Type B pancreatic cell (in vitro differentiated cells): ENCODE measurements around the gene DHRS3. TPM values are rescaled to one million over a fixed set of nuclear protein-coding genes. Genes with fewer than 3 reads are reported as not detected.

Source experiments
- DNase-seq: peaks from one replicate; pipeline ENCODE4 v3.0.0; 2021; ENCODE audit warnings: mixed read lengths; ENCODE audit not compliant: unreplicated experiment; ENCODE audit errors: extremely low spot score
- H3K27ac Mint-ChIP-seq: 2 replicates; pipeline ENCODE4 v1.8.0; 2021; ENCODE audit warnings: mild to moderate bottlenecking, mixed read lengths
- H3K27me3 Mint-ChIP-seq: 2 replicates; pipeline ENCODE4 v1.8.0; 2021; ENCODE audit warnings: mixed read lengths
- H3K36me3 Mint-ChIP-seq: 2 replicates; pipeline ENCODE4 v1.8.0; 2021; ENCODE audit warnings: mixed read lengths
- H3K4me1 Mint-ChIP-seq: one replicate; pipeline ENCODE4 v1.8.0; 2021; ENCODE audit warnings: mixed read lengths; ENCODE audit not compliant: unreplicated experiment
- H3K4me3 Mint-ChIP-seq: 2 replicates; pipeline ENCODE4 v1.8.0; 2021; ENCODE audit warnings: mild to moderate bottlenecking, mixed read lengths
- H3K9me3 Mint-ChIP-seq: 2 replicates; pipeline ENCODE4 v1.8.0; 2021; ENCODE audit warnings: mixed read lengths
- total RNA-seq: library from RNA; stranded (reverse); gene quantifications from 2 replicates; pipeline ENCODE4 v1.2.1, GENCODE V29; 2021; ENCODE audit warnings: low replicate concordance
- TF ChIP-seq, protein P1 (sequence below): fragments of 200-600 bp; sonication (generic); conservative IDR thresholded peaks from 2 replicates; pipeline ENCODE4 v1.5.0; 2021; ENCODE audit warnings: antibody characterized with exemption, mild to moderate bottlenecking

Gene DHRS3
- total RNA-seq, 1 donor from 2014 or later: 143 TPM

DNA sequence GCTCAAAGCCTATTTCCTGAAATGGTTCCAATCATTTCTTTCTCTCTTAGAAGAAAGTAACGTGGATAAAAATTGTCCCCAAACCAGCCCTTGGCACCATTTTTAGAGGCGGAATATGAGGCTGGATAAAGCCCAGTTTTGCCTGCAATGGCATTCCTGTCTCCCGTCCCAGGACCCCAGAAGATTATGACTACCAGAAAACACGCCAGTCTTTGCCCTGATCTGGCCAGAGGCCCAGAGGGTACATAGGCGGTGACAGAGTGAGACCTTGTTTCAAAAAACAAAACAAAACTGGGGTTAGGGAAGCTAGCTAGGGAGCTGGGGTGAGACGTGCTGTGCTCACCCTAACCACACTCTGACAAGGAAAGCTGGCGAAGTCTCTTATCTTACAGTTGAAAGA, 25.8 kb upstream of the DHRS3 start, which contains the start of gene AADACL4:
TSS of gene AADACL4 (plus strand) at position 301 of the 400 bp plus-strand sequence. CDS start 462 bp downstream, outside the sequence.
- Mint-ChIP-seq H3K27ac (no peak within 1 kb of the TSS), H3K27me3 (peaks cover 10% of the 10 kb centered on the region), H3K4me1 (peaks cover under 1% of the 10 kb centered on the region), H3K4me3 (no peak within 1 kb of the TSS), H3K9me3 (peaks cover 14% of the 10 kb centered on the region), H3K36me3 (no peaks in the 10 kb centered on the region)
- no peak for DNase-seq
- TF ChIP-seq, protein P1, sequence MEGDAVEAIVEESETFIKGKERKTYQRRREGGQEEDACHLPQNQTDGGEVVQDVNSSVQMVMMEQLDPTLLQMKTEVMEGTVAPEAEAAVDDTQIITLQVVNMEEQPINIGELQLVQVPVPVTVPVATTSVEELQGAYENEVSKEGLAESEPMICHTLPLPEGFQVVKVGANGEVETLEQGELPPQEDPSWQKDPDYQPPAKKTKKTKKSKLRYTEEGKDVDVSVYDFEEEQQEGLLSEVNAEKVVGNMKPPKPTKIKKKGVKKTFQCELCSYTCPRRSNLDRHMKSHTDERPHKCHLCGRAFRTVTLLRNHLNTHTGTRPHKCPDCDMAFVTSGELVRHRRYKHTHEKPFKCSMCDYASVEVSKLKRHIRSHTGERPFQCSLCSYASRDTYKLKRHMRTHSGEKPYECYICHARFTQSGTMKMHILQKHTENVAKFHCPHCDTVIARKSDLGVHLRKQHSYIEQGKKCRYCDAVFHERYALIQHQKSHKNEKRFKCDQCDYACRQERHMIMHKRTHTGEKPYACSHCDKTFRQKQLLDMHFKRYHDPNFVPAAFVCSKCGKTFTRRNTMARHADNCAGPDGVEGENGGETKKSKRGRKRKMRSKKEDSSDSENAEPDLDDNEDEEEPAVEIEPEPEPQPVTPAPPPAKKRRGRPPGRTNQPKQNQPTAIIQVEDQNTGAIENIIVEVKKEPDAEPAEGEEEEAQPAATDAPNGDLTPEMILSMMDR: no peak

DNA sequence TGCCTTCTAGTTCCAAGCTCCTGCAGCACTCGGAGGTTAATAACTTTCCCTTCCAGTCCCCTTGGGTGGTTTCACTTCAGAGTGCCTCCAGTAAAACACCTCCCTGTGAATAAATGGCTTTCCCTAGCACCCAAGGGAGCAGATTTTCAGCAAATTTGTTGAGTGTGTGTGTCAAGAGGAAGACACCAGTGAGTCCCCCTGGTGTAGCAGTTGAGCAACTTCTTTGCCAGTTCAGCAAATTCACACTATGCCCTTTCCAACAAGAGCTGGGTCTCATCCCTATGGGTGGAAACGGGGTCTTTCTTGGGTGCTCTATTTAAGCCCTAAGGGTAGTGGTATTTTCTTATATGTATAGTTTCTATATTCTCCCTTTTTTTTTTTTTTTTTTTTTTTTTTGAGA, 25.1 kb upstream of the DHRS3 start:
- H3K4me1 Mint-ChIP-seq: no peaks in the 10 kb centered on the region
- H3K36me3 Mint-ChIP-seq: no peaks in the 10 kb centered on the region
- H3K27me3 Mint-ChIP-seq: peaks cover 10% of the 10 kb centered on the region
- H3K27ac Mint-ChIP-seq: no peak overlapping the region
- TF ChIP-seq, protein P1: no peak
- H3K9me3 Mint-ChIP-seq: peaks cover 14% of the 10 kb centered on the region
- no peak overlapping the region for H3K4me3 Mint-ChIP-seq
- no peak for DNase-seq

DNA sequence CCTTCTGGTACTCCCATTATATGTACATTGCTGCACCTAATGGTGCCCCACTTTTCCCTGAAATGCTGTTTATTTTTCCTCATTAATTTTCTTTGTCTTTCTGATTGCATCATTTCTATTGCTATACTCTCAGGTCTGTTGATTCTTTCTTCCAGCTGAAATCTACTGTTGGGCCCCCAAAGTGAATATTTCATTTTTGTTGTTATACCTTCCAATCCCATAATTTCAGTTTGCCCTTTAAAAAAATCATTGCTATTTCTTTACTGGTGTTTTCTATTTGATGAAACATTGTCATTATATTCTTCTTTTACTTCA, 22.9 kb upstream of the DHRS3 start:
- no peak overlapping the region for H3K27ac Mint-ChIP-seq
- H3K27me3 Mint-ChIP-seq: peaks cover 7% of the 10 kb centered on the region
- H3K4me1 Mint-ChIP-seq: no peaks in the 10 kb centered on the region
- no peak for DNase-seq
- peaks cover 14% of the 10 kb centered on the region for H3K9me3 Mint-ChIP-seq
- TF ChIP-seq, protein P1: no peak
- no peak overlapping the region for H3K4me3 Mint-ChIP-seq
- H3K36me3 Mint-ChIP-seq: no peaks in the 10 kb centered on the region

DNA sequence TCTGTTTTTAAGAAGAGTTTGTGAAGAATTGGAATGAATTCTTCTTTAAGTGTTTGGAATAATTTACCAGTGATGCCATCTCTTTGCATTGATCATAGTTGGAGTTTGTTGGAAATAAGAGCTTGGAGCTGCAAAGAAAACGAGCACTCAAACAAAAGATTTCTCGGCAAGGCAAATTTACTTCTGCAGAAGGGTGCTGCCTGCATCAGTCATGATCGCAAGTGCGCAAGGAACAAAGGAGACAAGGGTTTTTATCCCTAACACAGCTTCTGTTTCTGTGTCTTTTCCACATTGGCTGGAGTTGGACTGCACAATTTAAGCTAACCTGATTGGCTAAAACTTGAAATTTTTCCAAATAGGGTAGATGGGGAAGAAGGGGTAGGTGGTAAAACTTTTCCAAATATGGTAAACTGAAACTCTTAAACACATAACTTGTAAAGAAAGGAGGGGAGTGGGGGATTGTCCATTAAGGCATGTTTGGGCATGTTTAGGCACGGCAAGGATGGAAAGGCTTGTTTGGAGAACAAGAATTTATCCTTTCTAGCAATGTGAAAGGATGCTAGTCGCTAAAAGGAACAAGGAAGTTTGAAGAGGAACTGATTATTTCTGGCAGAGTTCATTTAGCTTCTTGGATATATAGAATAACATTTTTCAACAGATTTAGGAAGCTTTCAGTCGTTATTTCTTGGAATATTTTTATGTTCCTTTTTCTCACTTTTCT, 22.4 kb upstream of the DHRS3 start:
- DNase-seq: no peak
- Mint-ChIP-seq H3K9me3 (peaks cover 14% of the 10 kb centered on the region), H3K4me3 (no peak overlapping the region), H3K27ac (no peak overlapping the region), H3K4me1 (no peaks in the 10 kb centered on the region), H3K36me3 (no peaks in the 10 kb centered on the region), H3K27me3 (peaks cover 7% of the 10 kb centered on the region)
- TF ChIP-seq, protein P1: no peak

DNA sequence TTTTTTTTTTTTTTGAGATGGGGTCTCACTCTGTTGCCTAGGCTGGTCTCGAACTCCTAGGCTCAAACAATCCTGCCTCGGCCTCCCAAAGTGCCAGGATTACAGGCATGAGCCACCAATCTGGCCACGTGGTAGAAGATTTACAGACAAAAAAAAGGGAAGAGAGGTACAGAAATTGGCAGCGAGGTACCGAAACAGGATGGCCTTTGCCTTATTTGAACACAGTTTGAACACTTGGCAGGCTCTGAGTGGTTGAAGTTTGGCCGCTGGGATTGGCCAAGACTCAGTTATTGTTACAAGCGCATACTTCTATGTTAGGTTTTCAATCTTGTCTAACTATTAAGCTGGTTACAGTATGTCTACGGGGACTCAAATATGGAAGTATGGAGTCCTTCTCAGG, 19.7 kb upstream of the DHRS3 start:
- H3K27me3 Mint-ChIP-seq: no peaks in the 10 kb centered on the region
- H3K27ac Mint-ChIP-seq: no peak overlapping the region
- H3K4me3 Mint-ChIP-seq: no peak overlapping the region
- peaks cover 17% of the 10 kb centered on the region for H3K9me3 Mint-ChIP-seq
- DNase-seq: no peak
- TF ChIP-seq, protein P1: no peak
- no peaks in the 10 kb centered on the region for H3K36me3 Mint-ChIP-seq
- H3K4me1 Mint-ChIP-seq: no peaks in the 10 kb centered on the region
